CD4-positive, alpha-beta T cell treated with Interleukin-17A for 4 hours (primary cell): ENCODE data around the gene SCAND1.

Experiments
- DNase-seq: peaks from one replicate; pipeline ENCODE4 v3.0.0-alpha.2; 2020; ENCODE audit warnings: mixed read lengths

SCAND1 gene

DNA sequence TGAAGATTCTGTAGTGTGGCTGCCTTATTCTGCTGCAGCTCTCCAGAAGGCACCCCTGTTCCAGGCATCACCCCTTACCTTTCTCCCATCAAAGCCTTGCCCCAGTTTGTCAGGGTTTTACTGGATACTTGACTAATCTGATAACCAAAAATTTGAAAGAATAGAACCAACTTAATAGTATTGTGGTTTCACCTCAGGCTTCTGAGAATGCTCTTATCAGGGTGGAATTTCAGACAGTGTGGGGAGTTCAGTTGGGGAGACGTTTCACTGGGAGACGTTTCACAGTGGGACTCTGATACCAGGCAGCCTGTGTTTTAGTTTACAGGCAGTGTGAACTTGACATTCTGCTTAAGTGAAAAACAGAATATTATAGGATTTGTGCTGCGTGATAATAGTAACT lies 50.5 kb downstream of the SCAND1 start:
- DNase-seq = no peak
